HepG2 (cell line): ENCODE results near the gene FAM20A. TPM values are rescaled to one million over a fixed set of nuclear protein-coding genes. Genes with fewer than 3 reads are reported as not detected.

Experiments used
- ATF7 ChIP-seq, 2 experiments: fragments of 450-650 bp in 1 of 2; sonication (generic) in 1 of 2; formaldehyde crosslinking in 1 of 2; IDR thresholded peaks; 2 replicates each; pipeline versions ENCODE4 v1.4.0 to v1.6.1; 2016 to 2020; ENCODE audit warnings: antibody characterized with exemption in 1 of 2, mild to moderate bottlenecking in 1 of 2, missing genetic modification reagents in 1 of 2
- BRCA1 ChIP-seq: sonication (generic); formaldehyde crosslinking; IDR thresholded peaks from 2 replicates; pipeline ENCODE4 v1.4.0; 2020; ENCODE audit warnings: missing genetic modification reagents
- HINFP ChIP-seq: sonication (generic); formaldehyde crosslinking; IDR thresholded peaks from 2 replicates; pipeline ENCODE4 v1.4.0; 2020; ENCODE audit warnings: low read depth, mild to moderate bottlenecking, missing genetic modification reagents
- HNRNPK ChIP-seq: fragments of 200-400 bp; formaldehyde crosslinking; IDR thresholded peaks from 2 replicates; pipeline ENCODE4 v1.6.1; 2018; ENCODE audit warnings: low read length, low read depth, moderate library complexity, mild to moderate bottlenecking; ENCODE audit not compliant: poor library complexity, severe bottlenecking
- HOXA7 ChIP-seq: sonication (generic); formaldehyde crosslinking; IDR thresholded peaks from 2 replicates; pipeline ENCODE4 v1.8.1; 2022; ENCODE audit warnings: mild to moderate bottlenecking, missing genetic modification reagents, moderate library complexity
- ISL2 ChIP-seq: sonication (generic); formaldehyde crosslinking; IDR thresholded peaks from 2 replicates; pipeline ENCODE4 v1.5.0; 2020; ENCODE audit warnings: missing genetic modification reagents
- JDP2 ChIP-seq: sonication (generic); formaldehyde crosslinking; IDR thresholded peaks from 2 replicates; pipeline ENCODE4 v1.8.1; 2022; ENCODE audit warnings: missing genetic modification reagents, borderline replicate concordance
- KLF15 ChIP-seq: sonication (generic); formaldehyde crosslinking; IDR thresholded peaks from 2 replicates; pipeline ENCODE4 v1.8.1; 2023; ENCODE audit warnings: borderline replicate concordance, mild to moderate bottlenecking, inconsistent platforms, missing genetic modification reagents, mixed read lengths
- NR2F6 ChIP-seq, 2 experiments: IDR thresholded peaks; 2 replicates each; pipeline ENCODE4 v1.6.1; 2016; ENCODE audit warnings: antibody characterized with exemption in 1 of 2, mild to moderate bottlenecking in 1 of 2
- RARG ChIP-seq: sonication (generic); formaldehyde crosslinking; IDR thresholded peaks from 2 replicates; pipeline ENCODE4 v1.4.0; 2020; ENCODE audit warnings: low read depth, mild to moderate bottlenecking, missing genetic modification reagents
- REXO4 ChIP-seq: sonication (generic); formaldehyde crosslinking; IDR thresholded peaks from 2 replicates; pipeline ENCODE4 v1.8.0; 2022; ENCODE audit warnings: missing genetic modification reagents, mild to moderate bottlenecking, borderline replicate concordance
- SAP130 ChIP-seq: IDR thresholded peaks from 2 replicates; pipeline ENCODE4 v1.6.1; 2016; ENCODE audit warnings: low read depth
- SOX6 ChIP-seq, 2 experiments: fragments of 450-650 bp in 1 of 2; sonication (generic) in 1 of 2; formaldehyde crosslinking in 1 of 2; IDR thresholded peaks; 2 replicates each; pipeline versions ENCODE4 v1.4.0 to v1.6.1; 2017 to 2020; ENCODE audit warnings: antibody characterized with exemption in 1 of 2, mild to moderate bottlenecking in 1 of 2, missing genetic modification reagents in 1 of 2
- WIZ ChIP-seq: sonication (generic); formaldehyde crosslinking; IDR thresholded peaks from 2 replicates; pipeline ENCODE4 v1.5.1; 2020; ENCODE audit warnings: mild to moderate bottlenecking, missing genetic modification reagents
- ZFP36 ChIP-seq: fragments of 150-350 bp; IDR thresholded peaks from 2 replicates; pipeline ENCODE4 v1.6.1; 2018; ENCODE audit warnings: borderline replicate concordance, low read length, low read depth; ENCODE audit not compliant: partially characterized antibody
- ZFX ChIP-seq: sonication (generic); formaldehyde crosslinking; IDR thresholded peaks from 2 replicates; pipeline ENCODE4 v1.4.0; 2020; ENCODE audit warnings: mild to moderate bottlenecking, low read depth, missing genetic modification reagents, moderate library complexity
- ZNF225 ChIP-seq: sonication (generic); formaldehyde crosslinking; IDR thresholded peaks from 2 replicates; pipeline ENCODE4 v1.4.0; 2020; ENCODE audit warnings: mild to moderate bottlenecking, missing genetic modification reagents
- ZNF282 ChIP-seq: fragments of 450-650 bp; IDR thresholded peaks from 2 replicates; pipeline ENCODE4 v1.6.1; 2018; ENCODE audit not compliant: partially characterized antibody
- ZNF329 ChIP-seq: sonication (generic); formaldehyde crosslinking; IDR thresholded peaks from 2 replicates; pipeline ENCODE4 v1.9.0; 2021; ENCODE audit warnings: low read depth, mild to moderate bottlenecking, missing genetic modification reagents
- ZNF512B ChIP-seq: sonication (generic); formaldehyde crosslinking; IDR thresholded peaks from 2 replicates; pipeline ENCODE4 v1.5.1; 2020; ENCODE audit warnings: missing genetic modification reagents, mild to moderate bottlenecking, borderline replicate concordance
- ZNF710 ChIP-seq: sonication (generic); formaldehyde crosslinking; IDR thresholded peaks from 2 replicates; pipeline ENCODE4 v1.5.0; 2020; ENCODE audit warnings: mild to moderate bottlenecking, missing genetic modification reagents, borderline replicate concordance
- ZNF788 ChIP-seq: sonication (generic); formaldehyde crosslinking; IDR thresholded peaks from 2 replicates; pipeline ENCODE4 v1.5.0; 2020; ENCODE audit warnings: mild to moderate bottlenecking, missing genetic modification reagents, borderline replicate concordance
- ZSCAN31 ChIP-seq: sonication (generic); formaldehyde crosslinking; IDR thresholded peaks from 2 replicates; pipeline ENCODE4 v1.5.0; 2020; ENCODE audit warnings: low read depth, mild to moderate bottlenecking, missing genetic modification reagents
- polyA plus RNA-seq, 8 experiments: library from polyadenylated mRNA; depleted of rRNA in 3 of 8; stranded (reverse) in 7 of 8; unstranded in 1 of 8; fragments of >200 nt; fragmentation: Illumina TruSeq in 4 of 8; extraction: Trizol in 4 of 8; gene quantifications; 2 replicates each; pipeline versions ENCODE4 v1.2.1 to v1.2.3, GENCODE V29; 2011 to 2016; ENCODE audit warnings: low read depth in 4 of 8, missing spikeins in 1 of 8, mixed read lengths in 1 of 8; ENCODE audit not compliant: insufficient read depth in 1 of 8
- total RNA-seq, 5 experiments: library from RNA; depleted of rRNA; stranded (reverse); fragments of >200 nt; fragmentation: Illumina TruSeq; extraction: Trizol; gene quantifications; 2 replicates each; pipeline ENCODE4 v1.2.3, GENCODE V29; 2016; ENCODE audit warnings: low read depth in 1 of 5

The FAM20A gene
- total and polyA plus RNA-seq, 2 of the 13 experiments (the other 11 are each of a cell fraction or from before 2014, with no cell fraction given): 9.3 to 20.7 TPM

DNA sequence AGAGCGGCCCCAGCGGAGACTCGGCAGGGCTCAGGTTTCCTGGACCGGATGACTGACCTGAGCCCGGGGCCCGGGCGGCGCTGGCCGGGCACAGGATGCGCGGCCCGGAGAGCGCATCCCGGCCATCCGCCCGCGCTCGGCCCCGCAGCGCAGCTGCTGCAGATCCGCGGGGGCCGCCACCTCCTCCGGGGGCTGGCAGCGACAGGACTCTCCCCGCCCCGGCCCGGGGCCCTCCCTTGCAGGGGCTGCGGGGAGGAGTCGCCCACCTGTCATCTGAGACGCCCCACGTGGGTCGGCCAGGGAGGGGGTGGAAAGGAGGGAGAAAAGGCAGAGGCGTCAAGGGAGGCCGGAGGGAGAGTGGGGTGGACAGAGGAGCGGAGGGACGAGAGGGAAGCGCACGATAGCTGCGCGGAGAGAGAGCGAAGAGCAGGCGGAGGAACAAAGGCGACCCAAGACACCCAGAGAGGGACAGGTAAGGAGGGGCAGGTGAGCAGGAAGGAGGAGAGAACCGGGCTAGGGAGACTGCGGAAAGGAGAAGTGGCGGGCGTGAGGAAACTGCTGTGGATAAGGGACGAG, 89.4 kb downstream of the FAM20A start (continued):
- no peak for TF ChIP-seq NR2F6 (IDR thresholded peaks at IDR 0.05)
- no peak for TF ChIP-seq NR2F6 (CRISPR knock-in tag; IDR thresholded peaks at IDR 0.05)
- 0 out of 2 replicates have a peak, but pooled peaks have one; percentile 62 for TF ChIP-seq HINFP (CRISPR knock-in tag)
- TF ChIP-seq KLF15 (CRISPR knock-in tag): peak; percentile 83; the same call in 1 of the 2 replicates
- TF ChIP-seq RARG (CRISPR knock-in tag): 0 out of 2 replicates have a peak, but pooled peaks have one; percentile 19
- peak; percentile 66 for TF ChIP-seq ZFX
- no peak for TF ChIP-seq REXO4 (CRISPR knock-in tag)
- TF ChIP-seq WIZ (CRISPR knock-in tag): no peak
- TF ChIP-seq ZNF512B (CRISPR knock-in tag): no peak
- peak; percentile 40 for TF ChIP-seq ZNF788 (CRISPR knock-in tag)
- TF ChIP-seq ZNF710 (CRISPR knock-in tag): peak; percentile 70; the same call in 1 of the 2 replicates
- no peak for TF ChIP-seq ZNF225 (CRISPR knock-in tag)
- no peak; the same call in 1 of the 2 replicates for TF ChIP-seq ZNF329 (CRISPR knock-in tag)
- TF ChIP-seq BRCA1 (CRISPR knock-in tag): no peak
- no peak for TF ChIP-seq SOX6 (IDR thresholded peaks at IDR 0.05)
- TF ChIP-seq SOX6 (CRISPR knock-in tag; IDR thresholded peaks at IDR 0.05): peak; percentile 66
- TF ChIP-seq ZNF282: no peak
- peak; percentile 75 for TF ChIP-seq ISL2 (CRISPR knock-in tag)
- peak; percentile 90 for TF ChIP-seq ZSCAN31 (CRISPR knock-in tag)
- TF ChIP-seq HOXA7: no peak
- TF ChIP-seq JDP2 (CRISPR knock-in tag): no peak; the same call in 1 of the 2 replicates
- TF ChIP-seq HNRNPK: peak; percentile 43
- TF ChIP-seq ATF7 (IDR thresholded peaks at IDR 0.05): no peak; the same call in 1 of the 2 replicates
- no peak; the same call in 1 of the 2 replicates for TF ChIP-seq ATF7 (CRISPR knock-in tag; IDR thresholded peaks at IDR 0.05)
- no peak for TF ChIP-seq ZFP36
- peak; percentile 98 for TF ChIP-seq SAP130 (CRISPR knock-in tag)
